ENCODE data around the gene GOLGA8N.
"Not testable (repeated sequence)": the region's sequence is repeated elsewhere in the genome, so short reads cannot be mapped to it uniquely, and the experiment has no call there.

The GOLGA8N gene

GRCh38 chr15:32593151-32593550 lies at the start of gene GOLGA8N:
Gene GOLGA8N (plus strand): TSS chr15:32593456.
- DNase-seq = not testable (repeated sequence)

- DNase-seq = not testable (repeated sequence)
Observed at GRCh38 chr15:32543456-32543855, 49.8 kb upstream of the GOLGA8N start.

- not testable (repeated sequence) for DNase-seq
Observed at GRCh38 chr15:32545129-32545528, 48.1 kb upstream of the GOLGA8N start.

GRCh38 chr15:32554587-32554986 lies 38.7 kb upstream of the GOLGA8N start:
- not testable (repeated sequence) for DNase-seq

- not testable (repeated sequence) for DNase-seq
Observed at GRCh38 chr15:32562198-32562597, 31.1 kb upstream of the GOLGA8N start.

- not testable (repeated sequence) for DNase-seq
Observed at GRCh38 chr15:32568988-32569387, 24.3 kb upstream of the GOLGA8N start.

- not testable (repeated sequence) for DNase-seq
Observed at GRCh38 chr15:32578482-32578881, 14.8 kb upstream of the GOLGA8N start.

- DNase-seq = not testable (repeated sequence)
Observed at GRCh38 chr15:32585844-32586243, 7.4 kb upstream of the GOLGA8N start.

GRCh38 chr15:32609518-32609917 lies 16.3 kb downstream of the GOLGA8N start:
- not testable (repeated sequence) for DNase-seq

GRCh38 chr15:32610719-32611118 lies 17.5 kb downstream of the GOLGA8N start:
- not testable (repeated sequence) for DNase-seq

GRCh38 chr15:32614712-32615050 lies 21.4 kb downstream of the GOLGA8N start:
- DNase-seq = not testable (repeated sequence)

GRCh38 chr15:32615051-32615870 lies 22.0 kb downstream of the GOLGA8N start, which contains the start of gene ARHGAP11A:
Gene ARHGAP11A (plus strand): TSS chr15:32615504. CDS start chr15:32616212, 708 bp downstream.
- DNase-seq = not testable (repeated sequence)

- DNase-seq = not testable (repeated sequence)
Observed at GRCh38 chr15:32615871-32616426, 22.7 kb downstream of the GOLGA8N start.

GRCh38 chr15:32636410-32636809 lies 43.2 kb downstream of the GOLGA8N start:
- DNase-seq = no peak

- DNase-seq = no peak
Observed at GRCh38 chr15:32636908-32637567, 43.8 kb downstream of the GOLGA8N start.

- DNase-seq = no peak
Observed at GRCh38 chr15:32637704-32638103, 44.4 kb downstream of the GOLGA8N start.

GRCh38 chr15:32641517-32642059 lies 48.3 kb downstream of the GOLGA8N start, which contains the start of gene SCG5:
Gene SCG5 (plus strand): TSS chr15:32641710. CDS start chr15:32643593, 1,883 bp downstream.
- no peak for DNase-seq

- DNase-seq = no peak
Observed at GRCh38 chr15:32642667-32643435, 49.6 kb downstream of the GOLGA8N start.

GRCh38 chr15:32643907-32644445 lies 50.7 kb downstream of the GOLGA8N start:
- no peak for DNase-seq

GRCh38 chr15:32646291-32646690 lies 53.0 kb downstream of the GOLGA8N start:
- DNase-seq = peak; percentile 63

- DNase-seq = no peak
Observed at GRCh38 chr15:32649342-32649741, 56.1 kb downstream of the GOLGA8N start.

GRCh38 chr15:32651229-32651837 lies 58.1 kb downstream of the GOLGA8N start:
- peak; percentile 26 for DNase-seq
